C4-2B (cell line): Measurements from ENCODE around the gene SLIT3.

Experiments used
- CTCF ChIP-seq: fragments of 450-650 bp; conservative IDR thresholded peaks from 2 replicates; pipeline ENCODE4 v1.5.1; 2017; ENCODE audit warnings: mild to moderate bottlenecking
- ZFX ChIP-seq: fragments of 450-650 bp; IDR thresholded peaks from 2 replicates; pipeline ENCODE4 v1.6.1; 2017

GRCh38 chr5:169333518-169333917 is 32.6 kb upstream of the SLIT3 start:
- TF ChIP-seq CTCF (no peak), ZFX (no peak)
